Activated CD4-positive, alpha-beta T cell treated with anti-CD3 and anti-CD28 coated beads, Interleukin-2, amount 10 ng/mL, durations not matched to agents 7 days and 5 days (primary cell): ENCODE measurements around the gene DNAI2. TPM values are rescaled to one million over a fixed set of nuclear protein-coding genes. Genes with fewer than 3 reads are reported as not detected.
A peak's percentile ranks its signal among the peaks of the same experiment; 100 is the strongest.

Source experiments
- CTCF ChIA-PET: fragments of 350-600 bp; sonication (Branson Sonifier 250); formaldehyde crosslinking; loops from one replicate; lab custom pipeline; 2021; ENCODE audit warnings: antibody characterized with exemption; lab: Charles Lee
- POLR2A ChIA-PET: fragments of 350-600 bp; sonication (Branson Sonifier 250); formaldehyde crosslinking; loops from one replicate; lab custom pipeline; 2021; ENCODE audit warnings: antibody characterized with exemption; lab: Charles Lee
- DNase-seq: peaks from one replicate; pipeline ENCODE4 v3.0.0-alpha.2; 2020
- H3K27ac Mint-ChIP-seq: one replicate; pipeline ENCODE4 v1.8.0; 2021; ENCODE audit warnings: mild to moderate bottlenecking, moderate library complexity, mixed read lengths
- H3K27me3 Mint-ChIP-seq: one replicate; pipeline ENCODE4 v1.8.0; 2021; ENCODE audit warnings: mixed read lengths
- H3K36me3 Mint-ChIP-seq: one replicate; pipeline ENCODE4 v1.8.0; 2021; ENCODE audit warnings: low read depth, mixed read lengths
- H3K4me1 Mint-ChIP-seq: one replicate; pipeline ENCODE4 v1.8.0; 2021; ENCODE audit warnings: mixed read lengths
- H3K4me3 Mint-ChIP-seq: one replicate; pipeline ENCODE4 v1.8.0; 2021; ENCODE audit warnings: mild to moderate bottlenecking, moderate library complexity, mixed read lengths
- H3K9me3 Mint-ChIP-seq: one replicate; pipeline ENCODE4 v1.8.0; 2021; ENCODE audit warnings: mixed read lengths
- total RNA-seq, 2 experiments: library from RNA; stranded (reverse); gene quantifications; one replicate each; pipeline ENCODE4 v1.2.3, GENCODE V29; 2021

The DNAI2 gene
- total RNA-seq, 2 experiments from 2014 or later, result 1.2 to 1.3 TPM

- no peaks in the 10 kb centered on the region for H3K27me3 Mint-ChIP-seq
- ChIA-PET CTCF (no interaction called here), POLR2A (no interaction called here)
- H3K27ac Mint-ChIP-seq, result peak overlapping the region; percentile 25
- no peaks in the 10 kb centered on the region for H3K4me1 Mint-ChIP-seq
- DNase-seq, result no peak
- no peak overlapping the region for H3K4me3 Mint-ChIP-seq
- H3K36me3 Mint-ChIP-seq, result no peaks in the 10 kb centered on the region
- H3K9me3 Mint-ChIP-seq, result no peaks in the 10 kb centered on the region
Measured at GRCh38 chr17:74343121-74343520, 69.1 kb downstream of the DNAI2 start.

- Mint-ChIP-seq H3K4me1 (no peaks in the 10 kb centered on the region), H3K27me3 (peaks cover 3% of the 10 kb centered on the region), H3K9me3 (no peaks in the 10 kb centered on the region), H3K36me3 (no peaks in the 10 kb centered on the region), H3K27ac (no peak overlapping the region), H3K4me3 (no peak overlapping the region)
- ChIA-PET POLR2A (no interaction called here), CTCF (no interaction called here)
- DNase-seq, result no peak
Measured at GRCh38 chr17:74343526-74344284, 69.7 kb downstream of the DNAI2 start.

- POLR2A ChIA-PET, result no interaction called here
- no peaks in the 10 kb centered on the region for H3K4me1 Mint-ChIP-seq
- no peak overlapping the region for H3K4me3 Mint-ChIP-seq
- peaks cover 6% of the 10 kb centered on the region for H3K27me3 Mint-ChIP-seq
- CTCF ChIA-PET, result interaction anchor here (0.6 kb wide), 1 partner anchor 76 kb away, joined by 3 read pairs; no protein-coding TSS in a partner anchor
- no peak overlapping the region for H3K27ac Mint-ChIP-seq
- no peak for DNase-seq
- H3K36me3 Mint-ChIP-seq, result no peaks in the 10 kb centered on the region
- no peaks in the 10 kb centered on the region for H3K9me3 Mint-ChIP-seq
Measured at GRCh38 chr17:74344658-74345057, 70.6 kb downstream of the DNAI2 start.

GRCh38 chr17:74345433-74346241, 71.6 kb downstream of the DNAI2 start:
- ChIA-PET CTCF (interaction anchor here (0.9 to 1.4 kb wide), 3 partner anchors 13 to 23 kb away, joined by 3 to 4 read pairs (median 3); no protein-coding TSS in a partner anchor), POLR2A (no interaction called here)
- H3K9me3 Mint-ChIP-seq, result no peaks in the 10 kb centered on the region
- DNase-seq, result no peak
- no peak overlapping the region for H3K27ac Mint-ChIP-seq
- H3K4me3 Mint-ChIP-seq, result no peak overlapping the region
- H3K27me3 Mint-ChIP-seq, result peaks cover 13% of the 10 kb centered on the region
- H3K4me1 Mint-ChIP-seq, result no peaks in the 10 kb centered on the region
- H3K36me3 Mint-ChIP-seq, result no peaks in the 10 kb centered on the region

- Mint-ChIP-seq H3K27me3 (peaks cover 26% of the 10 kb centered on the region), H3K4me3 (no peak overlapping the region), H3K9me3 (no peaks in the 10 kb centered on the region), H3K36me3 (no peaks in the 10 kb centered on the region), H3K27ac (no peak overlapping the region), H3K4me1 (no peaks in the 10 kb centered on the region)
- DNase-seq, result no peak
- ChIA-PET POLR2A (interaction anchor here (0.6 kb wide), 1 partner anchor 15 kb away, joined by 3 read pairs; no protein-coding TSS in a partner anchor), CTCF (interaction anchor here (0.8 kb wide), 1 partner anchor 32 kb away, joined by 3 read pairs; no protein-coding TSS in a partner anchor)
Measured at GRCh38 chr17:74347646-74348045, 73.6 kb downstream of the DNAI2 start.

GRCh38 chr17:74349120-74349519, 75.1 kb downstream of the DNAI2 start:
- POLR2A ChIA-PET, result no interaction called here
- Mint-ChIP-seq H3K9me3 (no peaks in the 10 kb centered on the region), H3K4me3 (no peak overlapping the region), H3K27me3 (peaks cover 41% of the 10 kb centered on the region), H3K27ac (no peak overlapping the region), H3K36me3 (no peaks in the 10 kb centered on the region), H3K4me1 (no peaks in the 10 kb centered on the region)
- DNase-seq, result no peak
- CTCF ChIA-PET, result interaction anchor here (1.6 kb wide), 1 partner anchor 13 kb away, joined by 6 read pairs; the partner anchor contains the start of gene BTBD17

GRCh38 chr17:74350486-74350885, 76.5 kb downstream of the DNAI2 start:
- CTCF ChIA-PET, result interaction anchor here (0.7 to 1.6 kb wide), 4 partner anchors 12 to 791 kb away, joined by 3 to 6 read pairs (median 3); partner anchors contain the start of genes BTBD17 and RPL38
- POLR2A ChIA-PET, result no interaction called here
- Mint-ChIP-seq H3K9me3 (no peaks in the 10 kb centered on the region), H3K36me3 (no peaks in the 10 kb centered on the region), H3K27ac (no peak overlapping the region), H3K27me3 (peaks cover 48% of the 10 kb centered on the region), H3K4me3 (no peak overlapping the region), H3K4me1 (no peaks in the 10 kb centered on the region)
- no peak for DNase-seq

GRCh38 chr17:74351552-74352210, 77.6 kb downstream of the DNAI2 start:
- peaks cover 58% of the 10 kb centered on the region for H3K27me3 Mint-ChIP-seq
- H3K4me3 Mint-ChIP-seq, result no peak overlapping the region
- peak; percentile 15 for DNase-seq
- ChIA-PET POLR2A (interaction anchor here (0.7 kb wide), 2 partner anchors 11 to 34 kb away, joined by 3 read pairs; no protein-coding TSS in a partner anchor), CTCF (interaction anchor here (0.6 to 2.4 kb wide), 7 partner anchors 10 to 133 kb away, joined by 3 to 5 read pairs (median 3); partner anchors contain the start of gene BTBD17)
- H3K9me3 Mint-ChIP-seq, result no peaks in the 10 kb centered on the region
- no peaks in the 10 kb centered on the region for H3K36me3 Mint-ChIP-seq
- no peak overlapping the region for H3K27ac Mint-ChIP-seq
- no peaks in the 10 kb centered on the region for H3K4me1 Mint-ChIP-seq

GRCh38 chr17:74353446-74354060, 79.5 kb downstream of the DNAI2 start:
- H3K36me3 Mint-ChIP-seq, result no peaks in the 10 kb centered on the region
- ChIA-PET POLR2A (no interaction called here), CTCF (interaction anchor here (0.9 to 2.4 kb wide), 6 partner anchors 25 to 64 kb away, joined by 3 to 5 read pairs (median 4); no protein-coding TSS in a partner anchor)
- no peak overlapping the region for H3K4me3 Mint-ChIP-seq
- H3K4me1 Mint-ChIP-seq, result peaks cover 2% of the 10 kb centered on the region
- H3K9me3 Mint-ChIP-seq, result no peaks in the 10 kb centered on the region
- no peak for DNase-seq
- H3K27me3 Mint-ChIP-seq, result peaks cover 66% of the 10 kb centered on the region
- no peak overlapping the region for H3K27ac Mint-ChIP-seq

GRCh38 chr17:74354123-74354522, 80.1 kb downstream of the DNAI2 start:
- Mint-ChIP-seq H3K4me3 (no peak overlapping the region), H3K4me1 (peaks cover 2% of the 10 kb centered on the region), H3K27ac (no peak overlapping the region), H3K36me3 (no peaks in the 10 kb centered on the region), H3K27me3 (peaks cover 65% of the 10 kb centered on the region), H3K9me3 (no peaks in the 10 kb centered on the region)
- ChIA-PET CTCF (no interaction called here), POLR2A (no interaction called here)
- peak; percentile 64 for DNase-seq

- ChIA-PET CTCF (interaction anchor here (0.7 to 3.0 kb wide), 2 partner anchors 9 to 14 kb away, joined by 3 to 15 read pairs; partner anchors contain the start of gene GPR142), POLR2A (no interaction called here)
- H3K4me3 Mint-ChIP-seq, result no peak overlapping the region
- H3K36me3 Mint-ChIP-seq, result no peaks in the 10 kb centered on the region
- H3K27me3 Mint-ChIP-seq, result peaks cover 66% of the 10 kb centered on the region
- DNase-seq, result no peak
- H3K27ac Mint-ChIP-seq, result no peak overlapping the region
- H3K4me1 Mint-ChIP-seq, result peaks cover 2% of the 10 kb centered on the region
- no peaks in the 10 kb centered on the region for H3K9me3 Mint-ChIP-seq
Measured at GRCh38 chr17:74354561-74354960, 80.5 kb downstream of the DNAI2 start.

- Mint-ChIP-seq H3K9me3 (no peaks in the 10 kb centered on the region), H3K4me3 (no peak overlapping the region), H3K4me1 (peaks cover 2% of the 10 kb centered on the region), H3K36me3 (no peaks in the 10 kb centered on the region), H3K27ac (no peak overlapping the region), H3K27me3 (peaks cover 65% of the 10 kb centered on the region)
- no peak for DNase-seq
- POLR2A ChIA-PET, result no interaction called here
- CTCF ChIA-PET, result interaction anchor here (0.7 to 3.0 kb wide), 3 partner anchors 9 to 49 kb away, joined by 3 to 15 read pairs (median 4); partner anchors contain the start of gene GPR142
Measured at GRCh38 chr17:74355065-74355464, 81.0 kb downstream of the DNAI2 start.
